GM19328 (cell line): ENCODE data around the gene CAPZB.

Experiments used
- ATAC-seq: cut with Tn5 transposase; IDR thresholded peaks from one replicate; pipeline ENCODE4 v1.9.1; 2021; ENCODE audit warnings: mild to moderate bottlenecking, moderate library complexity; ENCODE audit not compliant: unreplicated experiment

Gene CAPZB

DNA sequence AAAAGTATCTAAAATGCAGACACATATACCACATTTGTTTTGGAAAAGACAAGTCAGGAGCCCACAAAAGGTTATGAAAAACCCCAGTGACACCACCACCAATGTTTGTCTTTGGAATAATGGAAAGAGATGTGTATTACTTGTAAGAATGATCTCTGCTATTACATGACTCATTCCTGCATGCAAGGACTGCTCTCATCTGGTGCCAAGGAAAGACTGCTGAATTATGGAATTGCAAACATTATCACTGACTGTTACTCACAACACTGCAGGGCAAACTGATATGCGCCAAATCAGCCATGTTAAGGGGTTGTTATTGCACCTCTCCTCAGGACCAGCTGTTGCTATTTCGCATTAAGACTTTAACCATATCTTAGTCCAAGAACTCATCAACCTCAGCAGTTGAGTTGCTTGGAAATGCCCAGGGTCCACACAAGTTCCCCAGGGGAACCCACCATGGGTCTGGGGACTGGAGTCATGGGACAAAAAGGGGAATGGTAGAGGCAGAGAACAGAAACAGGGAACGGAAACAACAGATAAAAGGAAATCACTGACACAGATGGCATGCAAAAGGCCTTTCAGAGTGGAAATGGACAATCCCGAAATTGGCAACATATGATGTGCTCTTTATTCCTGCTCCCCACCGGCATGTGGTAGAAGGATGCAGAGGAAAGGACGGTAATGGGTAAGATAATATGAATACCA, 34.4 kb downstream of the CAPZB start:
- no peak for ATAC-seq

DNA sequence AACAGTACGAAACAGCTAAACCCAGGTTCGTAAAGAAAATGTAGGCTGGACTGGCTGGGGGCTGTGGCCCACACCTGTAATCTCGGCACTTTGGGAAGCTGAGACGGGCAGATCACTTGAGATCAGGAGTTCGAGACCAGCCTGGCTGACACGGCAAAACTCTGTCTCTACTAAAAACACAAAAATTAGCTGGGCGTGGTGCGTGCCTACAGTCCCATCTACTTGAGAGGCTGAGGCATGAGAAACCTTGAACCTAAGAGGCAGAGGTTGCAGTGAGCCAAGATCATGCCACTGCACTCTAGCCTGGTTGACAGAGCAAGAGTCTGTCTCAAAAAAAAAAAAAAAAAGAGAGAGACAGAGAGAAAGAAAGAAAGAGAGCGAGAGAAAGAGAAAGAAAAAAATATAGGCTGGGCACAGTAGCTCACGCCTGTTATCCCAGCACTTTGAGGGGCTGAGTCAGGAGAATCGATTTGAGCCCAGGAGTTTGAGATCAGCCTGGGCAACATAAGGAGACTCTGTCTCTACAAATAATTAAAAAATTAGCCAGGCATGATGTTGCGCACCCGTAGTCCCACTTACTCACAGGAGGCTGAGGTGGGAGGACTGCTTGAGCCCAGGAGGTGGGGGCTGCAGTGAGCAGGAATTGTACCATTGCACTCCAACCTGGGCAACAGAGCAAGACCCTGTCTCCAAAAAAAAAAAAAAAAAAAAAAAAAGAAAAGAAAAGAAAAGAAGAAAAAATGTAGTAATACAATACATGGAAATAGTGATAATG, 35.7 kb downstream of the CAPZB start:
- ATAC-seq, result no peak

DNA sequence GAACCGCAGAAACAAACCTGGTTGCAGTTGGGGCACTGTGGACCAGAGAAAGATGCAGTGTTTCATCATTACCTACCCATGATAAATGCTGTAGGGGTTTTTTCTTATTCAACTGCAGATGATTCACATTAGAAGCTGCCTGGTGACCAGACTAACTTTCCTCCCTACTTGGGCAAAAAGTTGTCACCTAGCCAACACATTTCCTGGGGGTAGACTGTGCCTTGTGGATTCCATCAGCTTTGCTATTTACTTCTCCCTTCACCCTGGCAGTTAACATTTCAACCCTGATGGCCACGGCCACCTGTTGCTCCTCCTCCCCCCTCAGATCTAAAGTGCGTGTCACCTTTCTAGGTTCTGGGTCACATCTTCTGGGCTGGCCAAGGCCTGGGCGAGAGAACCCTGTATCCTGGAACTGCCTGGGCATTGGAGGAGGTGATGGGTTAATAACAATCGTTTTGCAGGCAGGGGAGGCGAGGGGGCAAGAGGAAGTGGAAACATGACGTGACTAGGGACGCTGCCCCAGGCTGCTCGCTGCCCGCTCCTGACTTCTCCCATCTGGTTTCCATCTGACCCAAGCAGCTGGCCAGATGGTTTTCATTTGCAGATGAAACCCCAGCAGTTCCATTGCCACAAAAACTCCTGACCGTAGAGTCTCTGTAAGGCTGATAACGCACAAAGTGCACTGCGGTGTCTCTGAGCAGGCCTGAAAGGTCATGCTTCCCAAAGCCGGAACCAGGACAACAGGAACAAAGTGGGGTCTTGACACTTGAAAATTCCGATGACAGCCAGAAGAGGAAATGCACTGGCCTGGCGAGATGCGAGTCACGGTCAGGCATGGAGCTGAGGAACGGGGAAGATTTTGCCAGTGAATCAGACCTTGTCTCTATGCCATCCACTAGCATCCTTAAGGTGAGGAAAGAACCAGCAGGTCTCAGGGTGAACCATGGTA, 36.6 kb downstream of the CAPZB start:
- no peak for ATAC-seq

DNA sequence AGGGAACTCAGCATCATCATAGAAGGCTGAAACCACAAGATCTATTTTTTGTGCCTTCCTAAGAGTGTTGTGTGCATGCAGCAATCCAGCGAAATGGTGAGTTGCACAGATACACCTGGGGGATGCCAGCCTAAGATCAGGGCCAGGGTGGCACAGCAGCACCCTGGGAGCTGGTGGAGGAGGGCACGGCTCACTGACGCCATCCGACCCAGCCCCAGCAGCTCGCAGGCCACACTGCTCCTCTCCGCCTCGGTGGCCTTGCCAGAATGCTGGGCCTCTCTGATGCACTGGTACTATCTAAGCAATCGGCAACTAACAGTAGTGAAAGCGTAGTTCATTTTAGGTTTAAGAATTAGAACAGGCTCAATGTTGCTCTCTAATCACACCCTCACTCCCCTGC, 37.8 kb downstream of the CAPZB start:
- no peak for ATAC-seq

DNA sequence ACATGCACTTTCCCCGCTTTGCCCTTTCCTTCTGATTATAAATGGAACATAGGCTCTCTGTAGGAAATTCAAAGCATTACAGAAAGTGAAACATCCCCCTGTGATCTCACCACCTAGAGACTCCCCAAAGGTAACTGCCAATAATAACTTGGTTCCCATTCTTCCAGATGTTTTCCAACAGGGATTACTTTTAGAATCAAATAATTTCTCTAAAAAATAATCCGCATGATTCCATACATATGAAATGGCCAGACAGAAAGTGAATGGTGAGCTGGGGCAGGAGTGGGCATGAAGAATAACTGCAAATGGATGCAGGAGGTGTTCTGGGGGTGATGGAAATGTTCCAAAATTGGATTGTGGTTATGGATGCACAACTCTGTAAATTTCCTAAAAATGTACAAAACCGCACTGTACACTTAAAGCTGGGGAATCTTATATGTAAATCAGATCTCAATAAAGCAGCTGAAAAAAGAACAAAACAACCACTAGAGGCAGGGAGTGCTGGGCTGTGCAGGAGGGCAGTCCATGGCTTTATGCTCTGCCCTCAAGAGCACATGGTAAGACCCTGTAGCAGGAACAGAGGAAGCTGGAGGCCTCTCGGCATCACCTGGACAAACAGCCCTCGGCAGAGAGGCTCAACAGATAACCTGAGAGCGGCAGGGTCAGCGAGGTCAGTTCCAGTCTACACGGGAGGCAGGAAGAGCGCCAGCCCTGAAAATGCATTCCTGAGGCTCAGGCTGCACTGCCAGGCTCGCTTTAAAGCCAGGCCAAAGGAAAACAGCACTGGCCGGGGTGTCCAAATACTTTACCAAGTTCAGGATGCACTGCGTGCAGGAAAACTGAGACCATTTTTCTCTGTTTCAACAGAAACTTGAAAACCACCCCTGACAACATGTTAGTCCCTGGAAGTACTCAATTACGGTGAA, 39.7 kb downstream of the CAPZB start:
- no peak for ATAC-seq

DNA sequence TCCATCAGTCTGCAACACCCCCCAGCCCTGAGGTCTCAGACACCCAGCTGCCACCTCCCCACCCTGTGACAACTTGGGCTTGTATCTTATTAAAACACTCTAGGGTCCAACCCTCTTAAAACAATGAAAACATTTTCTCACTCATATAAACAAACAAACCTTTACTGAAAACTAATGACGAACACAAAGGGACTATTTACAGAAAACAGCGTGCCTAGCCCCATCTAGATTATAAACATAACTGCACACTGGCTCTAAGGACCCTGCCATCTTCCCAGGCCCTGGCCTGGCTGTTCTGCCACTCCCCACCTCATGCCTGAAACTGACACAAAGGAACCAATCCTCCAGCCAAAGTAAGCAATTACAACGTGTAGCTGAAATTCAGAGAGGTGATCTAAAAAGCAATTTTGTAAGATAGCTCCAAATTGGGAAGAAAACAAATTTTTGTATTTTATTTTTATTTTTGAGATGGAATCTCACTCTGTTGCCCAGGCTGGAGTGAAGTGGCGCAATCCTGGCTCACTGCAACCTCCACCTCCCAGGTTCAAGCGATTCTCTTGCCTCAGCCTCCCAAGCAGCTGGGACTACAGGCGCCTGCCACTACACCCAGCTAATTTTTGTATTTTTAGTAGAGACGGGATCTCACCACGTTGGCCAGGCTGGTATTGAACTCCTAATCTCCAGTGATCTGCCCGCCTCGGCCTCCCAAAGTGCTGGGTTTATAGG, 40.9 kb downstream of the CAPZB start:
- no peak for ATAC-seq

DNA sequence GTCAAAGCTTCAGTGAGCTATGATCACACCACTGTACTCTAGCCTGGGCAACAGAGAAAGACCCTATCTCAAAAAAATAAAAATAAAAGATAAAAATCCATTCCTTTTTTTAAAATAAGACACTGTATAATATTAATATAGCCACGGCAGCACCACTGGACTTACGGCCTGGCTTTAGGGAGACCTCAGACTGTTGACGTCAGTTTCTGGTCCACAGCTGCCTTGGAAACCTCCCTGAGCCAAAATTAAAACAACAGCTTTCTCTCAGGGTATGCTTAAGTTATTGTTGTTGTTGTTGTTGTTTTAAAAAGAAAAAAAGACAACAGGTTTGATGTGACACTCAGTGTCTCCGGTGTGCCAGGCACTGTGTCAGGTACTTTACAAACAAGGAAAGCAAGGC, 42.0 kb downstream of the CAPZB start:
- no peak for ATAC-seq

DNA sequence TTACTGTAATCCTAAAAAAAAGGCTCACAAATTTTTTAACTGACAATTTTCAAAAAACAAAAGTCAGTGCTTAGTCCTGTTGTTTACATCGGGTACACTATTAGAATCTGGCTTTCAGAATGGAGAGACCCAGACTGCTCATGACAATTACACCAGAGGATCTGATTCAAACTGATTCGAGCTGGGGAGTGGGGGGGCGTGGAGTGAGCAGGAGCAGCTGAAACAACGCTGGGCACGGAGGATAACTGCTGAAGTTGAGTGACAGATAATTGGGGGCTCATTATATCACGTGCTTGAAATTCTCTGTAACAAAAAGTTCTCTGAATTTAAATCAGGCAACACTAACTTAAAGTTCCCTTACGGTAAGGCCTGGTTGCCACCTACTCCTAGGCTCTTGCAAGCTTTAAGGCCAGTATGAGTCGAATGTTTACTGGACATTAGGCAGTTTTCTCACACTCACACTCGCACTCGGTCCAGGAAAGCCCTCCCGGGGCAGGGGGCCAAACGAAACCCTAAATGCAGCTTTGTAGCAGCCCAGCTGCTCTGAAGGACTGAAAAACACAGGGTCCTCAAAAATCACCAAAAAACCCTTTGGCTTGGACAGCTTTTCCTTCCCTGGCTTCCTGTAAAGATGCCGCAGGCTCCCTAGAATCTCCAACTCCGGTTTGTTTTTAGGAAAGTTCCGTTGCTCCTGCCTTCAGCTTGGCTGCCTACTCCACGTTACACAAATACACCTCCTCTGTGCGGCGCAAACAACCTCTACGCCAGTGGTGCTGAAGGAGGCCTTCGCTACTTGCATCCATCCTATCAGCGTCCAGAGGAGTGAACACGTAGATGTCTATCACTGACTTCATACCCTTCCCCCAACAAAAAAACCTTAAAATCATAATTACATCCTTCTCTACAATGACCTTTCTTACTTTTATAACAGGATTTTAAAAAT, 42.9 kb downstream of the CAPZB start:
- no peak for ATAC-seq

GRCh38 chr1:19441048-19441780, 44.1 kb downstream of the CAPZB start:
- ATAC-seq, result no peak

DNA sequence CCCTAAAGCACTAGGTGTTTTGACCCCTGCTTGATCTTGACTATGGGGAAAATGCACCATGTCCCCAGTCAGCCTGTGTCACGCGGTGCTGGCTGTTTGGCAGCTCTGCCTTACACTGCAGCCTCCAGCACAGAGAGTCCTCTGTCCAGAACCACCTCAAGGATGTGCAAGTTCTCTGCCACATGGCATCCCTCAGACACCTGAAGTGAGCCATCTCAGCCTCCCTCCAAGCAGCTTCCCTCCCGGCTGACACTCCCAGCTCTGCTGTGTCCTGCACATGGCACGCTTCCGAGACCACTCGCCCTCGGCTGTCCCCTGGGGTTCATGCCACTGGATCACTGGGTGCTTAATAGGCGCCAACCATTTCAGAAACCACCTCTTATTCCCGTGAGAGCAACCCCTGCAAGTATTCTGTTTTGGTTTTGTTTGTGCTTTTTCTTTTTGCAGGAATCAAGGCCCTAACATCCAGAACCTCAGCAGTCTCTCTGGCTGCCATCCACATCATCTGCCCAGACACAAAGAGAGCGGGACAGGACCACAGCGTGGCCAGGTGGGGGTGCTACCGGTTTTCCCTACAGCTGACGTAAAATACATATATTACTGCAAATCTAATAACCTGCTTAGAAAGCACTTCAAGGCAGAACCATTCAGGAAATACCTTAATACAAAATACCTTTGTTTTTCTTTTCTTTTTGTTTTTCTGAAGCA, 45.7 kb downstream of the CAPZB start:
- no peak for ATAC-seq

GRCh38 chr1:19438516-19439195, 46.7 kb downstream of the CAPZB start:
- ATAC-seq, result no peak

- no peak for ATAC-seq
Measured at GRCh38 chr1:19437891-19438294, 47.4 kb downstream of the CAPZB start.

- ATAC-seq, result no peak
Measured at GRCh38 chr1:19436716-19437476, 48.4 kb downstream of the CAPZB start.

DNA sequence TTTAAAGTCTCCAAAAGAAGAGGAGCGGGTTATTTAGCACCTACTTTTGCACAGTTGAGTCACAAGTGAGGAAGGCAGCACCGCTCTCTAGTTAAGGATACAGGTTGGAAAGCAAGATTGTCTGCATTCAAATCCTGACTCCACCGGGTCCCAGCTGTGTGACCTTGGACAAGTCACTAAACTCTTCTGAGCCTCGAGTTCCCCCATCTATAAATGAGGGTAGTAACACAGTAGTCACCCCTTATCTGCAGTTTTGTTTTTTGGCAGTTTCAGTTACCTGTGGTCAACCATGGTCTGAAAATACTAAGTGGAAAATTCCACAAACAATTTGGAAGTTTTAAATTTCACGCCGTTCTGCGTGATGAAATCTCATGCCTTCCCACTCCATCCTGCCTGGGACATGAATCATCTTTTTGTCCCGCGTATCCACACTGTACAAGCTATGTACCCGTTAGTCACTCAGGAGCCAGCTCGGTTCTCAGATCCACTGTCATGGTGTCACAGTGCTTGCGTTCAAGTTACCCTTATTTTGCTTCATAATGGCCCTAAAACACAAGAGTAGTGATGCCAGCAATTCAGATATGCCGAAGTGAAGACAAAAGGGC, 49.4 kb downstream of the CAPZB start:
- no peak for ATAC-seq

- no peak for ATAC-seq
Measured at GRCh38 chr1:19435181-19435580, 50.2 kb downstream of the CAPZB start.

GRCh38 chr1:19433719-19433998, 51.7 kb downstream of the CAPZB start:
- no peak for ATAC-seq
